Fibroblast of lung (primary cell): Measurements from ENCODE around the gene CARD6. TPM values are rescaled to one million over a fixed set of nuclear protein-coding genes. Genes with fewer than 3 reads are reported as not detected.
A peak's percentile ranks its signal among the peaks of the same experiment; 100 is the strongest.

Experiments
- DNase-seq, 2 donors: peaks; one replicate each; pipeline versions ENCODE4 v3.0.0 to v3.0.0-alpha.2; 2010; ENCODE audit warnings: low read depth in 2 of 2
- H2AFZ ChIP-seq: 2 replicates; pipeline ENCODE4 v1.5.1; 2012; ENCODE audit warnings: low read length, control low read depth, inconsistent platforms
- H3K27ac ChIP-seq: 2 replicates; pipeline ENCODE4 v1.5.1; 2011; ENCODE audit warnings: low read length, control low read depth; ENCODE audit not compliant: insufficient read depth
- H3K27me3 ChIP-seq: 2 replicates; pipeline ENCODE4 v1.5.1; 2011; ENCODE audit warnings: mild to moderate bottlenecking, low read length; ENCODE audit not compliant: control insufficient read depth, insufficient read depth
- H3K36me3 ChIP-seq: 2 replicates; pipeline ENCODE4 v1.5.1; 2011; ENCODE audit warnings: low read length; ENCODE audit not compliant: control insufficient read depth, insufficient read depth
- H3K4me1 ChIP-seq: 2 replicates; pipeline ENCODE4 v1.5.1; 2011; ENCODE audit warnings: low read length; ENCODE audit not compliant: control insufficient read depth, insufficient read depth; ENCODE audit errors: extremely low read depth
- H3K4me2 ChIP-seq: 2 replicates; pipeline ENCODE4 v1.5.1; 2011; ENCODE audit warnings: low read length, control low read depth; ENCODE audit not compliant: insufficient read depth; ENCODE audit errors: extremely low read depth
- H3K4me3 ChIP-seq, 4 experiments: fragments of 200-600 bp in 1 of 4; sonication (generic) in 1 of 4; replicated peaks in 1 of 4; 2 replicates each; pipeline ENCODE4 v1.5.1; 2011 to 2016; ENCODE audit warnings: low read length in 4 of 4, low read depth in 3 of 4, mild to moderate bottlenecking in 3 of 4, control low read depth in 2 of 4, inconsistent platforms in 1 of 4, mixed read lengths in 1 of 4; ENCODE audit not compliant: insufficient read depth in 1 of 4; ENCODE audit errors: control extremely low read depth in 1 of 4
- H3K79me2 ChIP-seq: 2 replicates; pipeline ENCODE4 v1.5.1; 2012; ENCODE audit warnings: mild to moderate bottlenecking, low read length, inconsistent platforms; ENCODE audit not compliant: control insufficient read depth, insufficient read depth
- H3K9ac ChIP-seq: 2 replicates; pipeline ENCODE4 v1.5.1; 2011; ENCODE audit warnings: mild to moderate bottlenecking, low read length, control low read depth; ENCODE audit not compliant: insufficient read depth
- H3K9me3 ChIP-seq: 2 replicates; pipeline ENCODE4 v1.5.1; 2012; ENCODE audit warnings: low read depth, low read length; ENCODE audit not compliant: control insufficient read depth, insufficient read depth
- H4K20me1 ChIP-seq: 2 replicates; pipeline ENCODE4 v1.5.1; 2011; ENCODE audit warnings: low read length; ENCODE audit not compliant: control insufficient read depth, insufficient read depth; ENCODE audit errors: extremely low read depth
- CTCF ChIP-seq, 2 donors: IDR thresholded peaks in 1 of 2; conservative IDR thresholded peaks in 1 of 2; 1 replicate in 1 of 2; 2 replicates in 1 of 2; pipeline ENCODE4 v1.5.1; 2011 to 2012; ENCODE audit warnings: low read length in 2 of 2, control low read depth in 1 of 2, inconsistent platforms in 1 of 2, low read depth in 1 of 2, mild to moderate bottlenecking in 1 of 2
- EZH2 ChIP-seq: IDR thresholded peaks from 2 replicates; pipeline ENCODE4 v1.5.1; 2012; ENCODE audit warnings: low read length, control low read depth, mild to moderate bottlenecking; ENCODE audit errors: missing control alignments
- polyA plus RNA-seq, 2 donors: library from polyadenylated mRNA; depleted of rRNA in 1 of 2; stranded (reverse) in 1 of 2; unstranded in 1 of 2; fragments of >200 nt; gene quantifications; 2 replicates each; pipeline ENCODE4 v1.2.1, GENCODE V29; 2011 to 2012; ENCODE audit warnings: missing spikeins in 1 of 2
- total RNA-seq: library from RNA; depleted of rRNA; stranded (reverse); fragments of >200 nt; gene quantifications from 2 replicates; pipeline ENCODE4 v1.2.1, GENCODE V29; 2014

The CARD6 gene
- total and polyA plus RNA-seq, 2 donors (not counting 1 experiment from before 2014, with no cell fraction given): 8.1 to 12.7 TPM

- H3K4me1 ChIP-seq: peaks cover 4% of the 10 kb centered on the region
- H3K79me2 ChIP-seq: peaks cover 40% of the 10 kb centered on the region
- peak overlapping the region; percentile 87 for H3K4me2 ChIP-seq
- no peaks in the 10 kb centered on the region for H3K36me3 ChIP-seq
- peak in 1 of 2 donors; percentile 67 for DNase-seq
- H3K9me3 ChIP-seq: no peaks in the 10 kb centered on the region
- H3K27me3 ChIP-seq: no peaks in the 10 kb centered on the region
- peak overlapping the region; percentile 100 for H2AFZ ChIP-seq
- TF ChIP-seq CTCF (conservative IDR thresholded peaks at IDR 0.05 in 1 of 2, IDR thresholded peaks at IDR 0.05 in 1 of 2; ENCODE audit: low read depth in 1 of 2, low read length in 2 of 2) (peak in 1 of 2 donors; percentile 25), EZH2 (no peak)
- H3K9ac ChIP-seq: peak overlapping the region; percentile 83
- H4K20me1 ChIP-seq: no peaks in the 10 kb centered on the region
- peak overlapping the region; percentile 95 for H3K27ac ChIP-seq
- peak overlapping the region; percentile 82 to 98 (median 96) for H3K4me3 ChIP-seq
These were observed 42.4 kb upstream of the CARD6 start for GRCh38 chr5:40798801-40799210.

GRCh38 chr5:40799258-40799657, 41.9 kb upstream of the CARD6 start:
- Histone ChIP-seq H2AFZ (no peak overlapping the region), H3K4me2 (peak overlapping the region; percentile 87)

More at GRCh38 chr5:40799258-40799657, 41.9 kb upstream of the CARD6 start:
- Histone ChIP-seq H3K9ac (no peak overlapping the region), H3K27me3 (no peaks in the 10 kb centered on the region), H3K79me2 (peaks cover 36% of the 10 kb centered on the region), H3K27ac (no peak overlapping the region), H3K9me3 (no peaks in the 10 kb centered on the region), H3K4me1 (peaks cover 4% of the 10 kb centered on the region), H4K20me1 (no peaks in the 10 kb centered on the region), H3K4me3 (peak overlapping the region; percentile 23 to 97 (median 89)), H3K36me3 (no peaks in the 10 kb centered on the region)
- TF ChIP-seq EZH2: no peak
- TF ChIP-seq CTCF (conservative IDR thresholded peaks at IDR 0.05 in 1 of 2, IDR thresholded peaks at IDR 0.05 in 1 of 2; ENCODE audit: low read depth in 1 of 2, low read length in 2 of 2): no peak
- DNase-seq: peak in 1 of 2 donors; percentile 54
